Measurements from ENCODE around the gene AHSA1. TPM values are rescaled to one million over a fixed set of nuclear protein-coding genes. Genes with fewer than 3 reads are reported as not detected.

The AHSA1 gene
- total RNA-seq, 4 donors from 2014 or later: 91.8 to 1,536 (median 141) TPM

DNA sequence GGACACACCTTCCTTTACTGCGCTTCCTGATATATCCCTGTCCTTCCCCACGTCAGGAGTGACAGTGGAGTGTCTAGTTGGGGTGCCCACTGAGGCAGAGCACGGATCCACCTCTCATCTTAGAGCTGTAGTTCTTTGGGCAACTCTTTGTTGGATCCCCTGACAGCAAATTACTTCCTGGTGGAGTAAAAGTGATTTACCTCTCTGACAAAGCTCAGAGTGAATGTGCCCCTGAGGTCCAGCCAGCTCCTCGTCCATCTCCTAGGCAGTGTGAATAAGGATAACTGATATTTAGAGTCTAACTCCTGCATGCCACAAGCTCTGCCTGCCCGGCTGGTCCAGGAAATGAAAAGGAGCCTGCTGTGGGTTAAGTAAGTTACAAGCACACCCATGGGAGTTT, 16.0 kb downstream of the AHSA1 start:
- DNase-seq: no peak
- H3K9me3 ChIP-seq: no peaks in the 10 kb centered on the region
- no peaks in the 10 kb centered on the region for H3K36me3 ChIP-seq
- peaks cover 0 to 7% of the 10 kb centered on the region in 2 donors for H3K4me1 ChIP-seq
- H3K27ac ChIP-seq: no peak overlapping the region
- intact Hi-C loops (cut with DNase I; ENCODE audit: low total_unique reads): no loop called here
- H3K4me3 ChIP-seq: no peak overlapping the region
- TF ChIP-seq, protein P1, sequence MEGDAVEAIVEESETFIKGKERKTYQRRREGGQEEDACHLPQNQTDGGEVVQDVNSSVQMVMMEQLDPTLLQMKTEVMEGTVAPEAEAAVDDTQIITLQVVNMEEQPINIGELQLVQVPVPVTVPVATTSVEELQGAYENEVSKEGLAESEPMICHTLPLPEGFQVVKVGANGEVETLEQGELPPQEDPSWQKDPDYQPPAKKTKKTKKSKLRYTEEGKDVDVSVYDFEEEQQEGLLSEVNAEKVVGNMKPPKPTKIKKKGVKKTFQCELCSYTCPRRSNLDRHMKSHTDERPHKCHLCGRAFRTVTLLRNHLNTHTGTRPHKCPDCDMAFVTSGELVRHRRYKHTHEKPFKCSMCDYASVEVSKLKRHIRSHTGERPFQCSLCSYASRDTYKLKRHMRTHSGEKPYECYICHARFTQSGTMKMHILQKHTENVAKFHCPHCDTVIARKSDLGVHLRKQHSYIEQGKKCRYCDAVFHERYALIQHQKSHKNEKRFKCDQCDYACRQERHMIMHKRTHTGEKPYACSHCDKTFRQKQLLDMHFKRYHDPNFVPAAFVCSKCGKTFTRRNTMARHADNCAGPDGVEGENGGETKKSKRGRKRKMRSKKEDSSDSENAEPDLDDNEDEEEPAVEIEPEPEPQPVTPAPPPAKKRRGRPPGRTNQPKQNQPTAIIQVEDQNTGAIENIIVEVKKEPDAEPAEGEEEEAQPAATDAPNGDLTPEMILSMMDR (IDR thresholded peaks at IDR 0.05): no peak
- TF ChIP-seq POLR2A (IDR thresholded peaks at IDR 0.05): no peak
- no peaks in the 10 kb centered on the region for H3K27me3 ChIP-seq

DNA sequence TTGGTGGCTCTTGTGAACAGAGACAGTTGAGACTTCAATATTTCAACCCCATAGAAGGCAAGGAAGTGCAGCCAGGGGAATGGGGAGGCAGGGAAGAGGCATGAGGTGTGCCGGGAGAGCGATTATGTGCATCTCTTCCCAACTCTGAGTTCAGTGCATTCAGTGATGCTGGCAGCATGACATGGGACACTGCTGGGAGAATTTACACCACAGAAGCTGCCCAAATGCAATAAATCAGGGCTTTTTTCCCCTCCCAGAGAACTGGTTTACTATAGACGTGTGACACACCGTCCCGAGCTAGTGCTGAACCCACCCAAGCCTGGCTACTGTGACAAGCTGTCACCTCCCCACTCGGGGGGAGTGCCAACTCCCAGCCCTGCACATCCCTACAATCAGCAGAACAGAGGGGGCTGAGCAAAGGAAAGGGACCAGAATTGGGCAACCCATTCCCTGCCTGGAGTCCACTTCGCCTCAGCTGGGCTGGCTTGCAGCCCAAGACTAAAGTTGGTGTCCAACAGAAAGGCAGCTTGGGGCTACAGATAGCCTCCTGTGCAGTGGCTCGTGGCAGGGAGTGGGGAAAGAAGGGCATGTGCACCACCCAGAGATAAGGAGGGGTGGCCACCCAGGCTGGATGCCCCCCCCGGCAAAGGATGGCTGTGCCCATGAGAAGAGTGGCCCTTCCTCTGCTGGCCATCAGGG, 16.7 kb downstream of the AHSA1 start:
- no peak overlapping the region for H3K4me3 ChIP-seq
- TF ChIP-seq POLR2A (IDR thresholded peaks at IDR 0.05): no peak
- TF ChIP-seq, protein P1 (IDR thresholded peaks at IDR 0.05): no peak
- no peaks in the 10 kb centered on the region for H3K9me3 ChIP-seq
- H3K36me3 ChIP-seq: no peaks in the 10 kb centered on the region
- no peaks in the 10 kb centered on the region for H3K27me3 ChIP-seq
- intact Hi-C loops (cut with DNase I; ENCODE audit: low total_unique reads): no loop called here
- DNase-seq: peak in 1 of 2 donors; percentile 35
- no peak overlapping the region for H3K27ac ChIP-seq
- H3K4me1 ChIP-seq: peaks cover 0 to 7% of the 10 kb centered on the region in 2 donors

DNA sequence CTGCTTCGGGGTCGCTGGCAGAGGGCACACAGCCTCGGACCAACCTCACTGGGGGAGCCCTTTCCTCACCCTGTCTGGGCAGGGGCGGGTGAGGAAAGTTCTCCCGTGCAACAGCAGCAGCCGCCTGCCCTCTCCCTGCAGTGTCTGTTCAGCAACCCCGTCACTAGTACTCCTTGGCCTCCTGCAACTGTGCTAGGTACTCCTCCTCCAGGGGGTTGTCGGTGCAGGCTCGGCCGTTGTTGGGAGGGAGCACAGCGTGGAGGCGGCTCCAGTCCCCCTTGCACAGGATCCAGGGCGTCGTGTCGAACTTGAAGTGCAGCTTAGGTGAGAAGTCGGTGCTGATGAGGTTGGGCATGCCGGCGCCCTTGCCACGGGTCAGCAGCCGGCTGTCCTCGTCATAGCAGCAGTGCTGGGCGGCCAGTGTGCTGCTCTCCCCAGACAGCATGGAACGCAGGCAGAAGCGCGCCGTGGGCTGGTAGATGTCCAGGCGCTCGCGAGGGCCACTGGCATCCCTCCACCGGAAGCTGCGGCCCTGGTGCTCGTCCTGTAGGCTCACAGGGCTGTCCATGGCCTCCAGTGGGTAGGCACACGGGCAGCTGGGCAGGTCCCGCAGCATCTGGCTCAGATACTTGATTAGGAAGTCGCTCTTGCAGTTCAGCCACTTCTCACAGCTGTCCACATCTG, 17.7 kb downstream of the AHSA1 start:
- no peaks in the 10 kb centered on the region for H3K9me3 ChIP-seq
- no peaks in the 10 kb centered on the region for H3K27me3 ChIP-seq
- no peaks in the 10 kb centered on the region for H3K36me3 ChIP-seq
- intact Hi-C loops (cut with DNase I; ENCODE audit: low total_unique reads): no loop called here
- H3K27ac ChIP-seq: no peak overlapping the region
- no peak overlapping the region for H3K4me3 ChIP-seq
- H3K4me1 ChIP-seq: peaks cover 0 to 7% of the 10 kb centered on the region in 2 donors
- DNase-seq: no peak
- no peak for TF ChIP-seq POLR2A (IDR thresholded peaks at IDR 0.05)
- TF ChIP-seq, protein P1 (IDR thresholded peaks at IDR 0.05): no peak

DNA sequence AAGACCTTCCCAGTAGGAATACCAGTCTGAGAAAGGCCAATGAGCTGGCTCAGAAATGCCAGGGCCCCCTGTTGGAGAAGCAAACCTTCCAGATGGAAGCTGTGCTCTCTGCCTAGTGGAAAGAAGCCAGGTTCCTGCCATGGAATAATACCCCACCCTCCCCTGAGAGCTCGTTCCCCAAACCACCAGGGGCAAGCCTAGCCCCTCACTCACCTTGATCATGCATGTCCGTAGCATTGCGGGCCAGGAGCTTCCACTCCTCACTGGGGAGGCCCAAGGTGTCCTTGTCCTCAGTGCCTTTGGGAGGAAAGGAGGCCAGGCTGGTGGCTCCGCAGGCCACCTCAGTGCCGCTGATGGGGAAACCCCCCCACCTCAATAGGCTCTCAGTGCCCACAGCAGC, 20.1 kb downstream of the AHSA1 start:
- TF ChIP-seq, protein P1 (IDR thresholded peaks at IDR 0.05): no peak
- no peak for TF ChIP-seq POLR2A (IDR thresholded peaks at IDR 0.05)

DNA sequence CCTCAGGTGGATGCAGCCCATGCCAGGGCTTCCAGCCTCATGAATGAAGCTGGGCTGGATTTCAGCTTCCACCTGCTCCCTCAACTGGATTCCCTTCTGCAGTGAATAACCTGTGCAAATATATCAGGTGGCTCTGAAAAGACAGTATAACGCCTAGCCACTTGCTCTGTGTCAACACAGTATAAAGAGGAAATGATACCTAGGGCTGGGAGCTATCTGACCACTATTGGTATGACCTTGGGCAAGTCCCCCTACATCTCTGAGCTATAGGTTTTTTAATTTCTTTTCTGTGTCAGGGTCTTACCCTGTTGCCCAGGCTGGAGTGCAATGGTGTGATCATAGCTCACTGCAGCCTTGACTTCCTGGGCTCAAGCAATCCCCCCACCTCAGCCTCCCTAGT, 20.9 kb downstream of the AHSA1 start:
- no peak for DNase-seq
- no peaks in the 10 kb centered on the region for H3K9me3 ChIP-seq

More for the DNA sequence above, 20.1 kb downstream of the AHSA1 start:
- Histone ChIP-seq H3K9me3 (no peaks in the 10 kb centered on the region), H3K36me3 (no peaks in the 10 kb centered on the region), H3K4me3 (no peak overlapping the region), H3K27me3 (no peaks in the 10 kb centered on the region), H3K4me1 (peaks cover 0 to 7% of the 10 kb centered on the region in 2 donors), H3K27ac (no peak overlapping the region)
- no peak for DNase-seq
- intact Hi-C loops (cut with DNase I; ENCODE audit: low total_unique reads): no loop called here

More for the DNA sequence above, 20.9 kb downstream of the AHSA1 start:
- TF ChIP-seq, protein P1 (IDR thresholded peaks at IDR 0.05): no peak
- no peak for TF ChIP-seq POLR2A (IDR thresholded peaks at IDR 0.05)
- H3K4me3 ChIP-seq: no peak overlapping the region
- H3K27ac ChIP-seq: no peak overlapping the region
- no peaks in the 10 kb centered on the region for H3K36me3 ChIP-seq
- intact Hi-C loops (cut with DNase I; ENCODE audit: low total_unique reads): no loop called here
- H3K4me1 ChIP-seq: peaks cover 0 to 7% of the 10 kb centered on the region in 2 donors
- H3K27me3 ChIP-seq: no peaks in the 10 kb centered on the region
